ENCODE results near the gene ZDHHC18. TPM values are rescaled to one million over a fixed set of nuclear protein-coding genes. Genes with fewer than 3 reads are reported as not detected.

ZDHHC18 gene
- total RNA-seq, 1 experiment from 2014 or later: 27.9 TPM

- intact Hi-C loops (cut with micrococcal nuclease; ENCODE audit: unreplicated experiment): no loop called here
- TF ChIP-seq, protein P1, sequence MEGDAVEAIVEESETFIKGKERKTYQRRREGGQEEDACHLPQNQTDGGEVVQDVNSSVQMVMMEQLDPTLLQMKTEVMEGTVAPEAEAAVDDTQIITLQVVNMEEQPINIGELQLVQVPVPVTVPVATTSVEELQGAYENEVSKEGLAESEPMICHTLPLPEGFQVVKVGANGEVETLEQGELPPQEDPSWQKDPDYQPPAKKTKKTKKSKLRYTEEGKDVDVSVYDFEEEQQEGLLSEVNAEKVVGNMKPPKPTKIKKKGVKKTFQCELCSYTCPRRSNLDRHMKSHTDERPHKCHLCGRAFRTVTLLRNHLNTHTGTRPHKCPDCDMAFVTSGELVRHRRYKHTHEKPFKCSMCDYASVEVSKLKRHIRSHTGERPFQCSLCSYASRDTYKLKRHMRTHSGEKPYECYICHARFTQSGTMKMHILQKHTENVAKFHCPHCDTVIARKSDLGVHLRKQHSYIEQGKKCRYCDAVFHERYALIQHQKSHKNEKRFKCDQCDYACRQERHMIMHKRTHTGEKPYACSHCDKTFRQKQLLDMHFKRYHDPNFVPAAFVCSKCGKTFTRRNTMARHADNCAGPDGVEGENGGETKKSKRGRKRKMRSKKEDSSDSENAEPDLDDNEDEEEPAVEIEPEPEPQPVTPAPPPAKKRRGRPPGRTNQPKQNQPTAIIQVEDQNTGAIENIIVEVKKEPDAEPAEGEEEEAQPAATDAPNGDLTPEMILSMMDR (conservative IDR thresholded peaks at IDR 0.05; ENCODE audit: low read depth, low read length): no peak
- no peak for TF ChIP-seq EZH2 (IDR thresholded peaks at IDR 0.05; ENCODE audit: borderline replicate concordance, low read depth, low read length, poor library complexity, severe bottlenecking)
- ChIA-PET CTCF (interaction anchor here (0.6 kb wide), 1 partner anchor 12 kb away, joined by 10 read pairs; no protein-coding TSS in a partner anchor), POLR2A (ENCODE audit: low non-redundant PET) (no interaction called here)
- H3K36me3 ChIP-seq (ENCODE audit: insufficient read depth, low read length, poor library complexity, severe bottlenecking): peaks cover 62% of the 10 kb centered on the region
- no peak overlapping the region for H3K27ac ChIP-seq (ENCODE audit: low read depth, low read length, poor library complexity, severe bottlenecking)
- H3K9me3 ChIP-seq (ENCODE audit: low read depth, low read length, poor library complexity, severe bottlenecking): no peaks in the 10 kb centered on the region
- no TSS peak for BruUV-seq (replicated peaks)
- H3K4me3 ChIP-seq (ENCODE audit: low read depth, low read length, poor library complexity, severe bottlenecking): no peak overlapping the region
- DNase-seq (ENCODE audit: low spot score): no peak
- H3K4me1 ChIP-seq (ENCODE audit: insufficient read depth, low read length, poor library complexity, severe bottlenecking): no peaks in the 10 kb centered on the region
- no peaks in the 10 kb centered on the region for H3K27me3 ChIP-seq (replicated peaks; ENCODE audit: insufficient read depth, low read depth, low read length, poor library complexity)
These were observed 56.4 kb downstream of the ZDHHC18 start for GRCh38 chr1:26882696-26883463.

DNA sequence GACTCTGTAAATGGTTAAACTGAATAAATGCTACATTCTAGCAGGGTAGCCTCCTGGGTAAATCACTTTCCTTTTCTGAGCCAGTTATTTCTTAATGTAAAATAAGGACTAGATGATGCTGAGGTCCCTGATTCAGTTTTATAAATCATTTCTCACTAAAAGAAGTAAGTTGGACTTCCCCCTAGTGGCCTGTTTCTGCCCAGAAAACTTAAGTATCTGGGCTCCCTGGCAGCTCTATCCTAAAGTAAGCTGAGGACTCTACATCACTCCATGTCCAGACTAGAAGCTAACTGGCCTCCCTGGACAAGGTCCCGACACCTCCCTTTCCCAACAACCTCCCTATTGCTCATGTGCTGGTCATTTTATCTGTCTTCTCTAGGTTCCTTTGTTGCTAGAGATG is 60.6 kb downstream of the ZDHHC18 start:
- ChIA-PET CTCF (interaction anchor here (0.7 to 1.3 kb wide), 3 partner anchors 10 to 671 kb away, joined by 3 to 6 read pairs (median 3); no protein-coding TSS in a partner anchor), POLR2A (ENCODE audit: low non-redundant PET) (no interaction called here)
- peak; percentile 48 for DNase-seq (ENCODE audit: low spot score)
- Histone ChIP-seq H3K9me3 (ENCODE audit: low read depth, low read length, poor library complexity, severe bottlenecking) (no peaks in the 10 kb centered on the region), H3K4me1 (ENCODE audit: insufficient read depth, low read length, poor library complexity, severe bottlenecking) (peaks cover 9% of the 10 kb centered on the region), H3K27ac (ENCODE audit: low read depth, low read length, poor library complexity, severe bottlenecking) (no peak overlapping the region), H3K27me3 (replicated peaks; ENCODE audit: insufficient read depth, low read depth, low read length, poor library complexity) (no peaks in the 10 kb centered on the region), H3K4me3 (ENCODE audit: low read depth, low read length, poor library complexity, severe bottlenecking) (no peak overlapping the region), H3K36me3 (ENCODE audit: insufficient read depth, low read length, poor library complexity, severe bottlenecking) (peaks cover 57% of the 10 kb centered on the region)
- intact Hi-C loops (cut with micrococcal nuclease; ENCODE audit: unreplicated experiment): no loop called here
- no TSS peak for BruUV-seq (replicated peaks)
- no peak for TF ChIP-seq EZH2 (IDR thresholded peaks at IDR 0.05; ENCODE audit: borderline replicate concordance, low read depth, low read length, poor library complexity, severe bottlenecking)
- TF ChIP-seq, protein P1 (conservative IDR thresholded peaks at IDR 0.05; ENCODE audit: low read depth, low read length): peak; percentile 50

DNA sequence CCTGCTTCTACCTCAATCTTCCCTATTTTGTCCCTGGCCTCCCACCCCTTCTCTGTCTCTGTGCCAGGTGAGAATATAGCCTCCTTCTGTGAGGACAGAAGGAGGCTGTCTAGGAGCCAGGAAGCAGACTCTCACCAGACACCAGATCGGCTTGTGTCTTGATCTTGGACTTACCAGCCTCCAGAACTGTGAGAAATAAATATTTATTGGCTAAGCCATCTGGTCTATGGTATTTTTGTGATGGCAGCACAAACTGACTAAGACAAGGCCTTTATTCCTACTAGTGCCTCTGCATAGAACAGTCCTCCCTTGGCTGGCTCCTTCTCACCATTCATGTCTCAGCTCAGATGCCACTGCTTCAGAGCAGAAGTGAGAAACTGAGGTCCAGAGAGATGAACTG is 61.7 kb downstream of the ZDHHC18 start:
- ChIA-PET POLR2A (ENCODE audit: low non-redundant PET) (no interaction called here), CTCF (no interaction called here)
- H3K36me3 ChIP-seq (ENCODE audit: insufficient read depth, low read length, poor library complexity, severe bottlenecking): peaks cover 57% of the 10 kb centered on the region
- intact Hi-C loops (cut with micrococcal nuclease; ENCODE audit: unreplicated experiment): no loop called here
- H3K4me3 ChIP-seq (ENCODE audit: low read depth, low read length, poor library complexity, severe bottlenecking): no peak overlapping the region
- TF ChIP-seq EZH2 (IDR thresholded peaks at IDR 0.05; ENCODE audit: borderline replicate concordance, low read depth, low read length, poor library complexity, severe bottlenecking): no peak
- TF ChIP-seq, protein P1 (conservative IDR thresholded peaks at IDR 0.05; ENCODE audit: low read depth, low read length): no peak
- no peaks in the 10 kb centered on the region for H3K27me3 ChIP-seq (replicated peaks; ENCODE audit: insufficient read depth, low read depth, low read length, poor library complexity)
- H3K9me3 ChIP-seq (ENCODE audit: low read depth, low read length, poor library complexity, severe bottlenecking): no peaks in the 10 kb centered on the region
- H3K27ac ChIP-seq (ENCODE audit: low read depth, low read length, poor library complexity, severe bottlenecking): no peak overlapping the region
- peaks cover 9% of the 10 kb centered on the region for H3K4me1 ChIP-seq (ENCODE audit: insufficient read depth, low read length, poor library complexity, severe bottlenecking)
- no peak for DNase-seq (ENCODE audit: low spot score)
- BruUV-seq (replicated peaks): no TSS peak
